Activated naive CD4-positive, alpha-beta T cell treated with anti-CD3 and anti-CD28 coated beads for 36 hours (primary cell): Measurements from ENCODE around the gene DAPL1. TPM values are rescaled to one million over a fixed set of nuclear protein-coding genes. Genes with fewer than 3 reads are reported as not detected.

Experiments
- total RNA-seq, 2 experiments: library from RNA; stranded (reverse); gene quantifications; one replicate each; pipeline ENCODE4 v1.2.3, GENCODE V29; 2021

Gene DAPL1
- total RNA-seq, 2 experiments from 2014 or later, result not detected

Other genes starting within 250 kb of the DAPL1 start
- 1 to 10 TPM; 2.0 to 2.3 TPM for gene TANC1, start 173.3 kb downstream of the DAPL1 start, total RNA-seq